HG03469 (cell line): ENCODE measurements around the gene TMC4.
"Not testable (repeated sequence)": the region's sequence is repeated elsewhere in the genome, so short reads cannot be mapped to it uniquely, and the experiment has no call there.

Experiments
- ATAC-seq: cut with Tn5 transposase; IDR thresholded peaks from one replicate; pipeline ENCODE4 v1.9.1; 2021; ENCODE audit warnings: mild to moderate bottlenecking, moderate library complexity, moderate number of reproducible peaks; ENCODE audit not compliant: unreplicated experiment

The TMC4 gene, protein sequence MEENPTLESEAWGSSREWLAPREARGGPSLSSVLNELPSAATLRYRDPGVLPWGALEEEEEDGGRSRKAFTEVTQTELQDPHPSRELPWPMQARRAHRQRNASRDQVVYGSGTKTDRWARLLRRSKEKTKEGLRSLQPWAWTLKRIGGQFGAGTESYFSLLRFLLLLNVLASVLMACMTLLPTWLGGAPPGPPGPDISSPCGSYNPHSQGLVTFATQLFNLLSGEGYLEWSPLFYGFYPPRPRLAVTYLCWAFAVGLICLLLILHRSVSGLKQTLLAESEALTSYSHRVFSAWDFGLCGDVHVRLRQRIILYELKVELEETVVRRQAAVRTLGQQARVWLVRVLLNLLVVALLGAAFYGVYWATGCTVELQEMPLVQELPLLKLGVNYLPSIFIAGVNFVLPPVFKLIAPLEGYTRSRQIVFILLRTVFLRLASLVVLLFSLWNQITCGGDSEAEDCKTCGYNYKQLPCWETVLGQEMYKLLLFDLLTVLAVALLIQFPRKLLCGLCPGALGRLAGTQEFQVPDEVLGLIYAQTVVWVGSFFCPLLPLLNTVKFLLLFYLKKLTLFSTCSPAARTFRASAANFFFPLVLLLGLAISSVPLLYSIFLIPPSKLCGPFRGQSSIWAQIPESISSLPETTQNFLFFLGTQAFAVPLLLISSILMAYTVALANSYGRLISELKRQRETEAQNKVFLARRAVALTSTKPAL

DNA sequence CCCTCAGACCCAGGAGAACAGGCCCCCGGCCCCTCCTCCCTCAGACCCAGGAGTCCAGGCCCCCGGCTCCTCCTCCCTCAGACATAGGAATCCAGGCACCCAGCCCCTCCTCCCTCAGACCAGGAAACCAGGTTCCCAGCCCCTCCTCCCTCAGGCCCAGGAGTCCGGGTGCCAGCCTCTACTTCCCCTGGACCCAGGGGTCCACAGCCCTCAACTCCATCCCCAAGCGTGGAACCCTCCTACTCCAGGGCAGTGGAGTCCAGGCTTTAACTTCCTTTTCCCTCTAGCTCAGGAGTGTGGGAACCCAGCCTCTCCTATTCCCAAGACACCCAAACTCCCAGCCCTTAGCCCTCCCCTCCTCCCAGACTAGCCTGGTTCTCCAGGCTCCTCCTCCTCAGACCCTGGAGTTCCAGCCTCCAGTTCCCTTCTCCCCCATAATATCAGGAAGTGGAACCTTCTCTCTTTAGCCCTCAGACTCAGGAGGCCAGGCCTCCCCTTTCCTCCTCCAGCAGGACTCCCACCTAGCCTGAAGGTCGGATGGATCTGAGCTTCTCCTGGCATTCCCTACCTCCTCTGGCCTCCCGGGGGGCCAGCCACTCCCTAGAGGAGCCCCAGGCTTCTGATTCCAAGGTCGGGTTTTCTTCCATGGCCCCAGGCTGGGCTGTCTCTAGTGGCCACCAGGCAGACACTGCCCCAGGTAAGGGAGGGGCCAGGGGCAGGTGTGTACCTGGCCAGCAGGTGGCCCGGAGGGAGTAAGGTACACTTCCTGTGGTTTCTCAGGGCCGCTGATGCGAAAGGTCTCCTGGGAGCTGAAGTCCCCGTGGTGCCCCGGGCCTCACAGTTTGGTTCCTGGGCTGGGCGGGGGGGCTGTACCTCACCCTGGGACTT is at the start of gene TMC4:
TMC4 (minus strand) TSS at position 690 of the 888 bp plus-strand sequence; CDS start at position 647, 43 bp downstream.
- no peak for ATAC-seq

GRCh38 chr19:54221947-54222346 is 49.0 kb upstream of the TMC4 start:
- not testable (repeated sequence) for ATAC-seq

GRCh38 chr19:54219702-54220101 is 46.7 kb upstream of the TMC4 start:
- ATAC-seq = not testable (repeated sequence)

DNA sequence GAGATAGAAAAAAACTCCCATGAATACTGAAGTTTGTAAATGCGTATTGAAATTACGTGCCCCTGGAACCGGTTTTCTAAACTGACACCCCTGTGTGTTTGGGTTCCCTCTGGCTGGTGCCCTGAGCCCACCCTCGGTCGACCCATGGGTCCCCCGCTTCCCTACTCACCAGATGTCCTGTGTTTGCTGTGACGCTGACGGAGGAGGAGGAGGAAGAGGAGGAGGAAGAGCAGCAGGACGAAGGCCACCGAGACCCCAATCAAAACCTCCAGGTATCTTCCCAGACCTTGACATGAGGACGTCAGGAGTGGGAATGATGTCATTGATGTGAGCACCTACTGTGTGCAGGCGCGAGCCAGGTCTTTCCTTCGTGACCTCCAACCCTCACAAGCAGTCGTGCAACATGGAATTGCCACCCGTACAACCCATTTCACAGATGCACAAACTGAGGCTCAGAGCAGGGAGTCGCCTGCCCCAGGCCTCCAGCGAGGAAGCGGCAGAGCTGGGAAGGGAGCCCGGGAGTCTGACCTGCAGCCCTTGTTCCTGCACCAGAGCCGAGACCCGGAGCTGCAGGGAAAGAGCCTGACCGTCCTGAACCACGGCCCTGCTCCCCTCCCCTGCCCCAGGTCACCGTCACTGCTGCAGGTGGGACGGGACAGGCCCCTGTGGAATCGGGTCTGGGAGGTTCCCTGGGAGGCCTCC is 46.2 kb upstream of the TMC4 start:
- no peak for ATAC-seq

GRCh38 chr19:54218259-54218658 is 45.3 kb upstream of the TMC4 start:
- no peak for ATAC-seq

DNA sequence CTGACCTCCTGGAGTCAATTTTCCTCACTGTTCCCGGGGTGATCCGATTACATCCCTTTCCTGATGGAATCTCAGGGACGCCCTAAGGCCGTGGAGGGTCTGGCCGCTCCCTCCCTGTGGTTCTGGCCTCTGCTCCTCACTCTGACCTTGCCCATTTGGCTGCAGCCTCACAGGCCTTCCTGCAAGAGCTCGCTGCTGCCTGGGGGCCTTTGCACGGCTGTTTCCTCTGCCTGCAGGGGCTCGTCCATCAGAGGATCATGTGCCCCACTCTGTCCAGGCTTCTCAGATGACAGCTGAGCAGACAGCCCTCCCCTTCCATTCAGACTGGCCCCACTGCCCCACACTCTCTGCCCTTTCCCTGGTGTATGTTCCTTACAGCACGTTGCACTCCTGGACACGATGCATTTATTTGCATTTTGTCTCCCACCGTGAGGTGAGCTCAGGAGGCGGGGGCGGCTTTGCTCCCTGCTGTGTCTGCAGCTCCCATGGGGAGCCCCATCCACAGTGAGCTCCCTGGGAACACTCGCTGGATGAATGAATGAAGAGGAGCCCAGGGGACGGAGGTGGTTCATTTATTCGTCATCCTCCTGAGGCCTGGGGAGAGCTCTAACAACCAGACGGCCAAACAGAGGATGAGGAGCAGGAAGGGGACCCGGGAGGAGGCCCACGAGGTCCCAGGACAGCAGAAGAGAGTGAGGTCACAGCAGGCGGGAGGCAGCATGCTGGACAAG is 44.7 kb upstream of the TMC4 start:
- ATAC-seq = not testable (repeated sequence)

DNA sequence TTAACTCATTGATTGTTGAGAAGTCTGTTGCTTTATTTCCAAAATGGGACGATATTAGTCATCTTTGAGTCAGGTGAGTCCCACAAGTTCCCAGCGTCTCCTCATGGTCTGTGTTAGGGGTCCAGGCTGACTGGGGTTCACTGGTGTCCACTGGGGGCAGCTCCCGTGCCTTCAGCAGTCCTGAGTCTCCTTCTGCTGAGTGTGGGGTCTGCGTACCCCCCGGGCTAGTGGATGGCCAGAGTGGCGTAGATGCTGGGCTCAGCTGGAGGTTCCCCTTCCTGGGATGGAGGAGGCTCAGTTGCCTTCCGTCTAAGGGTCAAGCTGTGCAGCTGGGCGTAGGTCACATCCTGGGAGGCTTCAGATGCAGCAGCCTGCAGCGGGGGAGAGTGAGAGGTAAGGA is 43.9 kb upstream of the TMC4 start:
- ATAC-seq = no peak

GRCh38 chr19:54214734-54215133 is 41.8 kb upstream of the TMC4 start:
- ATAC-seq = not testable (repeated sequence)

DNA sequence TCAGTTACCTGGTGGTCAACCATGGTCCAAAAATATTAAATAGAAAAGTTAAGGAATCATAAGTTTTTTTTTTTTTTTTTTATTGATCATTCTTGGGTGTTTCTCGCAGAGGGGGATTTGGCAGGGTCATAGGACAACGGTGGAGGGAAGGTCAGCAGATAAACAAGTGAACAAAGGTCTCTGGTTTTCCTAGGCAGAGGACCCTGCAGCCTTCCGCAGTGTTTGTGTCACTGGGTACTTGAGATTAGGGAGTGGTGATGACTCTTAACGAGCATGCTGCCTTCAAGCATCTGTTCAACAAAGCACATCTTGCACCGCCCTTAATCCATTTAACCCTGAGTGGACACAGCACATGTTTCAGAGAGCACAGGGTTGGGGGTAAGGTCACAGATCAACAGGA is 41.3 kb upstream of the TMC4 start:
- ATAC-seq = not testable (repeated sequence)

DNA sequence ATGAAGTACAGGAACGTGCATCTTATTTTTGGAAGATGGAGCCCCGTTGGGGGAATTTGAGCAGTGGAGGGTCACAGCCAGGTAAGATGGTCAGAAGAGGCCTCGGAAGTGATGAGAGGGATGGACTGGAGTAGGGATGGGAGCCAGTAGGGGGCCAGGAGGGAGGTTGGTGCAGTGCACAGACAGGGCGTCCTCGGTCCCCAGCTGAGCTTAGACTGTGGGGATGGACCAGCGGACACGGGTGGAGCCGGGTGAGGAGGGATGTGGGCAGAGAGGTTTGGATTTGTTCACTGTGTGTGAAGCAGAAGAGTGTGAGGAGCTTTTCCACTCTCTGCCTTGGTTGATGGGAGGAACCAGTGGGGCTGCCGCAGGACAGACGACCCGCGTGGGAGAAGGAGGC is 38.3 kb upstream of the TMC4 start:
- ATAC-seq = no peak

GRCh38 chr19:54209811-54210494 is 37.0 kb upstream of the TMC4 start:
- no peak for ATAC-seq

GRCh38 chr19:54209058-54209810 is 36.3 kb upstream of the TMC4 start:
- ATAC-seq = no peak

GRCh38 chr19:54208784-54209057 is 35.8 kb upstream of the TMC4 start:
- ATAC-seq = no peak

DNA sequence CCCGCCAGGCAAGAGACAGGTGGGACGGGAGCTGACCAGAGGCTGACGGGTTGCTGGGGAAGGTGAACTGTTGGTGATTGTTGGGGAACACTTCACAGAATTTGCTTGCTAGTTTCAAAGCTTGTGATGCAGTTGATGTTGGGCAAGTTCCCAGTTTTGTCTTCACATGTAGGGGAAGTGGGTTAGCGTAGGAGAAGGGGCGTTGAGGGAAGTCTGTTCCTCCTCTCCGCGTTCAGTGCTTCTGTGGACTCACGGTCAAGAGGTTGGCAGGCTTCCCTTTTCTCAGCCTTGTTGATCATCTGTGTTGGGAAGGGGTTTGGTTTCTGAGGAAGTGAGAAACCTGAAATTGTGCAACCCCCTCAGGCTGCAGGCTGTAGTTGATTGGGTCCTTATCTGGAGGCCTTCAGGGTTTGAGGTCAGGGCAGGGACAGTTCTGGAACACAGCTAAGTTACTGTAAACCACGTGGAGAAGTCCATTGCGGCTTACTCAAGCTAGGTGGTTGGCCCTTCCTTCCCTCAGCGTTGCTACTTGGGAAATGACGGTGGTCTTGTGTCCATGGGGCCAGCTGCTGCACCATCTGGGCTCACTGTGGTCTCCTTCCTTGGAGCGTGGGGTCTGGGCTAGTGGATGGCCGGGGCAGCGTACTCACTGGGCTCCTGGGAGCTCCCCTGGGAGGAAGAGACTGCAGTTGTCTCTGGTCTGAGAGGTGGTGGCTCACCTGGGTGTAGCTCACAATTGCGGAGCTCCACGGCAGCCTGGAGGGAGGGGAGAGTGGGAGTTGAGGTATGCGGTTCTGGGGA is 35.2 kb upstream of the TMC4 start:
- ATAC-seq = no peak

GRCh38 chr19:54207676-54207982 is 34.7 kb upstream of the TMC4 start:
- ATAC-seq = no peak

DNA sequence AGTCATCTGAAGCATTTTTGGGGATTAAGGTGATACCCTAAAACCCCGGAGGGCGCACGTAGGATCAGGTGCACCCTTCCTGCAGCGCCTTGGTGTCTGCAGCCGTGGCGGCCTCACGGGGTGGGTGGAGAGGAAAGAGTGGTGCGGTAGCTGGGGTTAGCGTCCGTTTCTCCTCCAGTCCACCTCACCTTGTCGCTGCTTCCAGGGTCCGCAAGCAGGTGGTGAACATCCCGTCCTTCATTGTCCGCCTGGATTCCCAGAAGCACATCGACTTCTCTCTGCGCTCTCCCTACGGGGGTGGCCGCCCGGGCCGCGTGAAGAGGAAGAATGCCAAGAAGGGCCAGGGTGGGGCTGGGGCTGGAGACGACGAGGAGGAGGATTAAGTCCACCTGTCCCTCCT is 34.2 kb upstream of the TMC4 start:
- not testable (repeated sequence) for ATAC-seq

- ATAC-seq = no peak
Observed at GRCh38 chr19:54206831-54207177, 33.8 kb upstream of the TMC4 start.
